Measurements from ENCODE around the gene GPSM3.

GRCh38 chr6:32152769-32153563 is 39.5 kb downstream of the GPSM3 start:
- TF ChIP-seq POLR2A (IDR thresholded peaks at IDR 0.05) (no peak), CTCF (IDR thresholded peaks at IDR 0.05) (no peak)
